Neural cell (in vitro differentiated cells): Measurements from ENCODE around the gene TP53I11. TPM values are rescaled to one million over a fixed set of nuclear protein-coding genes. Genes with fewer than 3 reads are reported as not detected.

Experiments used
- H2AFZ ChIP-seq: fragments of 200-600, 300-800 bp; sonication (generic), shearing (Covaris generic); 2 replicates; pipeline ENCODE4 v1.6.0; 2014; ENCODE audit warnings: low read depth, mild to moderate bottlenecking, antibody characterized with exemption, low read length, moderate library complexity
- H3F3A ChIP-seq: fragments of 200-600 bp; shearing (Covaris generic); 2 replicates; pipeline ENCODE4 v1.6.1; 2016; ENCODE audit warnings: mild to moderate bottlenecking, moderate library complexity, mixed read lengths, antibody characterized with exemption, low read length; ENCODE audit not compliant: insufficient read depth, poor library complexity, severe bottlenecking
- H3K27ac ChIP-seq: fragments of 200-600, 300-800 bp; sonication (generic), shearing (Covaris generic); 2 replicates; pipeline ENCODE4 v1.5.1; 2014; ENCODE audit warnings: mild to moderate bottlenecking, low read length, moderate library complexity
- H3K27me3 ChIP-seq: fragments of 300-800, 200-600 bp; sonication (generic), shearing (Covaris generic); 2 replicates; pipeline ENCODE4 v1.6.0; 2014; ENCODE audit warnings: mild to moderate bottlenecking, low read depth, low read length, moderate library complexity; ENCODE audit not compliant: insufficient read depth
- H3K36me3 ChIP-seq: fragments of 300-800, 200-600 bp; sonication (generic), shearing (Covaris generic); 2 replicates; pipeline ENCODE4 v1.5.1; 2014; ENCODE audit warnings: mild to moderate bottlenecking, antibody characterized with exemption, low read length, moderate library complexity; ENCODE audit not compliant: insufficient read depth
- H3K4me2 ChIP-seq: fragments of 300-800, 200-600 bp; sonication (generic), shearing (Covaris generic); 2 replicates; pipeline ENCODE4 v1.6.0; 2014; ENCODE audit warnings: mild to moderate bottlenecking, low read length
- H3K4me3 ChIP-seq: fragments of 300-800, 200-600 bp; sonication (generic), shearing (Covaris generic); 2 replicates; pipeline ENCODE4 v1.5.1; 2014; ENCODE audit warnings: mild to moderate bottlenecking, low read length, moderate library complexity
- H3K79me2 ChIP-seq: fragments of 200-600 bp; shearing (Covaris generic); replicated peaks from 2 replicates; pipeline ENCODE4 v1.6.0; 2014; ENCODE audit warnings: mild to moderate bottlenecking, low read length, moderate library complexity; ENCODE audit not compliant: insufficient read depth
- H3K9ac ChIP-seq: fragments of 300-800, 200-600 bp; sonication (generic), shearing (Covaris generic); 2 replicates; pipeline ENCODE4 v1.6.1; 2016; ENCODE audit warnings: mild to moderate bottlenecking, low read length, mixed read lengths
- H3K9me2 ChIP-seq: fragments of 200-600 bp; shearing (Covaris generic); 2 replicates; pipeline ENCODE4 v1.6.1; 2016; ENCODE audit warnings: mild to moderate bottlenecking, low read length, mixed read lengths; ENCODE audit not compliant: insufficient read depth
- H3K9me3 ChIP-seq: fragments of 200-600, 300-800 bp; sonication (generic), shearing (Covaris generic); 2 replicates; pipeline ENCODE4 v1.6.1; 2016; ENCODE audit warnings: mild to moderate bottlenecking, mixed run types, low read length, moderate library complexity, mixed read lengths
- H4K20me1 ChIP-seq: fragments of 200-600 bp; shearing (Covaris generic); 2 replicates; pipeline ENCODE4 v1.6.1; 2016; ENCODE audit warnings: mild to moderate bottlenecking, mixed run types; ENCODE audit not compliant: insufficient read depth
- EP300 ChIP-seq: fragments of 450-650 bp; conservative IDR thresholded peaks from 2 replicates; pipeline ENCODE4 v1.6.1; 2014; ENCODE audit warnings: antibody characterized with exemption, mild to moderate bottlenecking, moderate library complexity; ENCODE audit not compliant: poor library complexity, severe bottlenecking
- EZH2 ChIP-seq: fragments of 200-600, 300-800 bp; shearing (Covaris generic), sonication (generic); IDR thresholded peaks from 2 replicates; pipeline ENCODE4 v1.6.1; 2014; ENCODE audit warnings: antibody characterized with exemption, low read length, borderline replicate concordance, mild to moderate bottlenecking; ENCODE audit not compliant: insufficient read depth, poor library complexity, severe bottlenecking
- MXI1 ChIP-seq: fragments of 450-650 bp; conservative IDR thresholded peaks from 2 replicates; pipeline ENCODE4 v1.6.1; 2014; ENCODE audit warnings: antibody characterized with exemption, mild to moderate bottlenecking; ENCODE audit not compliant: poor library complexity, severe bottlenecking
- POLR2AphosphoS5 ChIP-seq: IDR thresholded peaks from 2 replicates; pipeline ENCODE4 v1.6.1; 2012
- RAD21 ChIP-seq: fragments of 450-650 bp; conservative IDR thresholded peaks from 2 replicates; pipeline ENCODE4 v1.6.1; 2014; ENCODE audit warnings: antibody characterized with exemption, mild to moderate bottlenecking, moderate library complexity
- SMC3 ChIP-seq: fragments of 450-650 bp; conservative IDR thresholded peaks from 2 replicates; pipeline ENCODE4 v1.6.1; 2014; ENCODE audit warnings: antibody characterized with exemption, mild to moderate bottlenecking, moderate library complexity; ENCODE audit not compliant: poor library complexity
- TAF1 ChIP-seq: IDR thresholded peaks from 2 replicates; pipeline ENCODE4 v1.6.1; 2012; ENCODE audit warnings: low read depth
- polyA plus RNA-seq: library from polyadenylated mRNA; depleted of rRNA; stranded (reverse); fragments of >200 nt; gene quantifications from 2 replicates; pipeline ENCODE4 v1.2.3, GENCODE V29; 2014
- TF ChIP-seq, protein P1 (sequence below): IDR thresholded peaks from 2 replicates; pipeline ENCODE4 v1.6.1; 2012; ENCODE audit warnings: borderline replicate concordance
- TF ChIP-seq, protein P2 (sequence below): fragments of 450-650 bp; IDR thresholded peaks from 2 replicates; pipeline ENCODE4 v1.5.1; 2014; ENCODE audit warnings: antibody characterized with exemption, mild to moderate bottlenecking, moderate library complexity; ENCODE audit not compliant: poor library complexity, severe bottlenecking

TP53I11 gene
- polyA plus RNA-seq, 1 donor from 2014 or later, result 30.0 TPM

- Histone ChIP-seq H3K79me2 (no peaks in the 10 kb centered on the region), H4K20me1 (no peaks in the 10 kb centered on the region), H3K27me3 (no peaks in the 10 kb centered on the region), H3K36me3 (no peaks in the 10 kb centered on the region), H2AFZ (no peak overlapping the region), H3K9me3 (no peaks in the 10 kb centered on the region), H3F3A (no peaks in the 10 kb centered on the region), H3K9ac (no peak overlapping the region), H3K27ac (no peak overlapping the region), H3K9me2 (no peaks in the 10 kb centered on the region), H3K4me2 (no peak overlapping the region), H3K4me3 (no peak overlapping the region)
- TF ChIP-seq, protein P1, sequence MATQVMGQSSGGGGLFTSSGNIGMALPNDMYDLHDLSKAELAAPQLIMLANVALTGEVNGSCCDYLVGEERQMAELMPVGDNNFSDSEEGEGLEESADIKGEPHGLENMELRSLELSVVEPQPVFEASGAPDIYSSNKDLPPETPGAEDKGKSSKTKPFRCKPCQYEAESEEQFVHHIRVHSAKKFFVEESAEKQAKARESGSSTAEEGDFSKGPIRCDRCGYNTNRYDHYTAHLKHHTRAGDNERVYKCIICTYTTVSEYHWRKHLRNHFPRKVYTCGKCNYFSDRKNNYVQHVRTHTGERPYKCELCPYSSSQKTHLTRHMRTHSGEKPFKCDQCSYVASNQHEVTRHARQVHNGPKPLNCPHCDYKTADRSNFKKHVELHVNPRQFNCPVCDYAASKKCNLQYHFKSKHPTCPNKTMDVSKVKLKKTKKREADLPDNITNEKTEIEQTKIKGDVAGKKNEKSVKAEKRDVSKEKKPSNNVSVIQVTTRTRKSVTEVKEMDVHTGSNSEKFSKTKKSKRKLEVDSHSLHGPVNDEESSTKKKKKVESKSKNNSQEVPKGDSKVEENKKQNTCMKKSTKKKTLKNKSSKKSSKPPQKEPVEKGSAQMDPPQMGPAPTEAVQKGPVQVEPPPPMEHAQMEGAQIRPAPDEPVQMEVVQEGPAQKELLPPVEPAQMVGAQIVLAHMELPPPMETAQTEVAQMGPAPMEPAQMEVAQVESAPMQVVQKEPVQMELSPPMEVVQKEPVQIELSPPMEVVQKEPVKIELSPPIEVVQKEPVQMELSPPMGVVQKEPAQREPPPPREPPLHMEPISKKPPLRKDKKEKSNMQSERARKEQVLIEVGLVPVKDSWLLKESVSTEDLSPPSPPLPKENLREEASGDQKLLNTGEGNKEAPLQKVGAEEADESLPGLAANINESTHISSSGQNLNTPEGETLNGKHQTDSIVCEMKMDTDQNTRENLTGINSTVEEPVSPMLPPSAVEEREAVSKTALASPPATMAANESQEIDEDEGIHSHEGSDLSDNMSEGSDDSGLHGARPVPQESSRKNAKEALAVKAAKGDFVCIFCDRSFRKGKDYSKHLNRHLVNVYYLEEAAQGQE, result no peak
- no peak for TF ChIP-seq MXI1
- TF ChIP-seq EZH2, result no peak
- no peak for TF ChIP-seq POLR2AphosphoS5
- no peak for TF ChIP-seq SMC3
- no peak for TF ChIP-seq RAD21
- TF ChIP-seq, protein P2, sequence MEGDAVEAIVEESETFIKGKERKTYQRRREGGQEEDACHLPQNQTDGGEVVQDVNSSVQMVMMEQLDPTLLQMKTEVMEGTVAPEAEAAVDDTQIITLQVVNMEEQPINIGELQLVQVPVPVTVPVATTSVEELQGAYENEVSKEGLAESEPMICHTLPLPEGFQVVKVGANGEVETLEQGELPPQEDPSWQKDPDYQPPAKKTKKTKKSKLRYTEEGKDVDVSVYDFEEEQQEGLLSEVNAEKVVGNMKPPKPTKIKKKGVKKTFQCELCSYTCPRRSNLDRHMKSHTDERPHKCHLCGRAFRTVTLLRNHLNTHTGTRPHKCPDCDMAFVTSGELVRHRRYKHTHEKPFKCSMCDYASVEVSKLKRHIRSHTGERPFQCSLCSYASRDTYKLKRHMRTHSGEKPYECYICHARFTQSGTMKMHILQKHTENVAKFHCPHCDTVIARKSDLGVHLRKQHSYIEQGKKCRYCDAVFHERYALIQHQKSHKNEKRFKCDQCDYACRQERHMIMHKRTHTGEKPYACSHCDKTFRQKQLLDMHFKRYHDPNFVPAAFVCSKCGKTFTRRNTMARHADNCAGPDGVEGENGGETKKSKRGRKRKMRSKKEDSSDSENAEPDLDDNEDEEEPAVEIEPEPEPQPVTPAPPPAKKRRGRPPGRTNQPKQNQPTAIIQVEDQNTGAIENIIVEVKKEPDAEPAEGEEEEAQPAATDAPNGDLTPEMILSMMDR, result no peak
- no peak for TF ChIP-seq EP300
- no peak for TF ChIP-seq TAF1
These were observed 14.0 kb upstream of the TP53I11 start for GRCh38 chr11:44964526-44965209.

GRCh38 chr11:44963948-44964347 is 13.3 kb upstream of the TP53I11 start:
- no peak overlapping the region for H3K4me2 ChIP-seq
- TF ChIP-seq RAD21, result no peak
- no peak for TF ChIP-seq TAF1
- no peak for TF ChIP-seq SMC3
- TF ChIP-seq, protein P1, result no peak
- TF ChIP-seq POLR2AphosphoS5, result no peak
- TF ChIP-seq EZH2, result no peak
- TF ChIP-seq, protein P2, result no peak
- no peak for TF ChIP-seq EP300
- no peak for TF ChIP-seq MXI1
- H3K9me3 ChIP-seq, result no peaks in the 10 kb centered on the region
- H3K27ac ChIP-seq, result no peak overlapping the region
- no peak overlapping the region for H3K4me3 ChIP-seq
- H3F3A ChIP-seq, result no peaks in the 10 kb centered on the region
- no peaks in the 10 kb centered on the region for H3K36me3 ChIP-seq
- no peak overlapping the region for H3K9ac ChIP-seq
- H4K20me1 ChIP-seq, result no peaks in the 10 kb centered on the region
- no peaks in the 10 kb centered on the region for H3K79me2 ChIP-seq
- H2AFZ ChIP-seq, result no peak overlapping the region
- H3K27me3 ChIP-seq, result no peaks in the 10 kb centered on the region
- no peaks in the 10 kb centered on the region for H3K9me2 ChIP-seq
